Epithelial cell of proximal tubule (primary cell): Measurements from ENCODE around the gene RABEPK. TPM values are rescaled to one million over a fixed set of nuclear protein-coding genes. Genes with fewer than 3 reads are reported as not detected.

Source experiments
- DNase-seq: peaks from one replicate; pipeline ENCODE4 v3.0.0-alpha.2; 2011; ENCODE audit warnings: low read depth
- H3K4me3 ChIP-seq: 2 replicates; pipeline ENCODE4 v1.5.1; 2011; ENCODE audit warnings: low read depth, mild to moderate bottlenecking, low read length
- total RNA-seq: library from RNA; depleted of rRNA; stranded (reverse); fragments of >200 nt; gene quantifications from 2 replicates; pipeline ENCODE4 v1.2.3, GENCODE V29; 2015
- TF ChIP-seq, protein P1 (sequence below): conservative IDR thresholded peaks from 2 replicates; pipeline ENCODE4 v1.5.1; 2012; ENCODE audit warnings: low read depth, mild to moderate bottlenecking, low read length

The RABEPK gene
- total RNA-seq, 1 donor from 2014 or later: 20.3 TPM

DNA sequence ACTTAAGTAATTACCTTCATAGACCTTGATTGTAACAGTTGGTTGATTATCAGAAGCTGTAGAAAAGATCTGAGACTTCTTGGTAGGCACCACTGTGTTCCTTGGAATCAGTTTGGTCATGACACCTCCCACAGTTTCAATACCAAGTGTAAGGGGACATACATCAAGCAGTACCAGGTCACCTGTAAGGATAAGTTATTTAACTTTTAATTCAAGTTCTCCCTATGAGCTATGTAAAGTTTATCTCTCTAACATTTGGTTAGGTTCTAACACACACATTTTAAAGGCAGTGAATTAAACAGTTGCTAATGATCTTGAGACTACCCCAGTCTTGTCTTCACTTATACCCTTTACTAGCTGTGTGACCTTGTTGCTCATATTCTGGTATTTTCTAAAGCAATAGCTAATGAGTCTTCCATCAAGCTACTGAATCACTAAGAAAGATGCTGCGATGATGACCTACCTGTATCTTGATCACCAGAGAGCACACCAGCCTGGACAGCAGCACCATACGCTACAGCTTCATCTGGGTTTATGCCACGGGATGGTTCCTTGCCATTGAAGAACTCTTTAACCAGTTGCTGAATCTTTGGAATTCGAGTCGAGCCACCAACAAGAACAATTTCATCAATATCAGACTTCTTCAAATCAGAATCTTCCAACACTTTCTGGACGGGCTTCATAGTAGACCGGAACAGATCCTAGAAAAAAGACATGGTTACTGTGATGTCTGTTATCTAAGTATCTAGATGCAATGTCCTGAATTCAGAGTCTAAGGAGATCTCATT is 38.0 kb downstream of the RABEPK start:
- no peak for DNase-seq
- peak overlapping the region; percentile 84 for H3K4me3 ChIP-seq
- TF ChIP-seq, protein P1, sequence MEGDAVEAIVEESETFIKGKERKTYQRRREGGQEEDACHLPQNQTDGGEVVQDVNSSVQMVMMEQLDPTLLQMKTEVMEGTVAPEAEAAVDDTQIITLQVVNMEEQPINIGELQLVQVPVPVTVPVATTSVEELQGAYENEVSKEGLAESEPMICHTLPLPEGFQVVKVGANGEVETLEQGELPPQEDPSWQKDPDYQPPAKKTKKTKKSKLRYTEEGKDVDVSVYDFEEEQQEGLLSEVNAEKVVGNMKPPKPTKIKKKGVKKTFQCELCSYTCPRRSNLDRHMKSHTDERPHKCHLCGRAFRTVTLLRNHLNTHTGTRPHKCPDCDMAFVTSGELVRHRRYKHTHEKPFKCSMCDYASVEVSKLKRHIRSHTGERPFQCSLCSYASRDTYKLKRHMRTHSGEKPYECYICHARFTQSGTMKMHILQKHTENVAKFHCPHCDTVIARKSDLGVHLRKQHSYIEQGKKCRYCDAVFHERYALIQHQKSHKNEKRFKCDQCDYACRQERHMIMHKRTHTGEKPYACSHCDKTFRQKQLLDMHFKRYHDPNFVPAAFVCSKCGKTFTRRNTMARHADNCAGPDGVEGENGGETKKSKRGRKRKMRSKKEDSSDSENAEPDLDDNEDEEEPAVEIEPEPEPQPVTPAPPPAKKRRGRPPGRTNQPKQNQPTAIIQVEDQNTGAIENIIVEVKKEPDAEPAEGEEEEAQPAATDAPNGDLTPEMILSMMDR: no peak

DNA sequence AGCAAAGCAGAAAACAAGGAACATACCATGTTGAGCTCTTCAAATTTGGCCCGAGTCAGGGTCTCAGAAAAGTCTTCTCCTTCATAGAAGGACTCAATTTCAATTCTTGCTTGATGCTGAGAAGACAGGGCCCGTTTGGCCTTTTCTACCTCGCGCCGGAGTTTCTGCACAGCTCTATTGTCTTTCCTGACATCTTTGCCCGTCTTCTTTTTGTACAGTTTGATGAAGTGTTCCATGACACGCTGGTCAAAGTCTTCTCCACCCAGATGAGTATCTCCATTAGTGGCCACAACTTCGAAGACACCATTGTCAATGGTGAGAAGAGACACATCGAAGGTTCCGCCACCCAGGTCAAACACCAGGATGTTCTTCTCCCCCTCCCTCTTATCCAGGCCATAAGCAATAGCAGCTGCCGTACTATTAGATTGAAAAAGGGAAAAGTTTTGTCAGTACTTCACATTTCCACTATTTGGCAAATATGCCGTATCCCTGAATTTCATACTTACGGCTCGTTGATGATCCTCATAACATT is 38.6 kb downstream of the RABEPK start:
- H3K4me3 ChIP-seq: peak overlapping the region; percentile 84
- TF ChIP-seq, protein P1: no peak
- DNase-seq: no peak

DNA sequence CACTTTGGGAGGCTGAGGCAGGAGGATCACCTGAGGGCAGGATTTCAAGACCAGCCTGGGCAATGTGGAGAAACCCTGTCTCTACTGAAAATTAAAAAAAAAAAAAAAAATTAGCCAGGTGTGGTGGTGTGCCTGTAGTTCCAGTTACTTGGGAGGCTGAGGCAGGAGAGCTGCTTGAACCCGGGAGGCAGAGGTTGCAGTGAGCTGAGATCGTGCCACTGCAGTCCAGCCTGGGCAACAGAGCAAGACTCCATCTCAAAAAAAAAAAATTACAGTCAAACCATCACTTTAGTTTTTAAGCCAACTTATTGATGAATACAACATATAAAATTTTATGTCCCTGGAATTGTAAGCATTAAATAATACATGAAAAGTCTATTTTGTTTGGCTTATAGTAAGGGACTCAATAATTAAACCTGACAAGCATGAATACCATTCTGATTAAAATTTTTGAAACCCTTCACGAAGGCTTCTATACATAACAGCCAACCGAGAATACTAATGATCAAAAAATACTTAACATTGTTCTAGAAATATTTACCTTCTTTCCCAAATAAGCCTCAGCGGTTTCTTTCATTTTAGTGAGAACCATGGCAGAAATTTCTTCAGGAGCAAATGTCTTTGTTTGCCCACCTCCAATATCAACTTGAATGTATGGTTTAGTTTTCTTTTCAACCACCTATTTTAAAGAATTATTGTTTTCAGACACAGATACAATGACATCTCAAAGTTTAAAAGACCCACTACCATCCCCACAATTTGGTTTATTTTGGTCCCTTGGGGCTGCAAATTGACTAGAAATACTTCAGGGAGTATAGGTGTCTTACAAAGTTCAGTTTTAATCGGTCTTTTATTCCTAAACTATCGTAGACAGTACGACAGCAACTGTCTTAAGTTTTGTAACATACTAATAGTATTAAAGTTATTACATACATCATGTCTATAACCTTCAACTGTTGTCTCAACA is 39.6 kb downstream of the RABEPK start:
- peak overlapping the region; percentile 84 for H3K4me3 ChIP-seq
- TF ChIP-seq, protein P1: no peak
- no peak for DNase-seq

DNA sequence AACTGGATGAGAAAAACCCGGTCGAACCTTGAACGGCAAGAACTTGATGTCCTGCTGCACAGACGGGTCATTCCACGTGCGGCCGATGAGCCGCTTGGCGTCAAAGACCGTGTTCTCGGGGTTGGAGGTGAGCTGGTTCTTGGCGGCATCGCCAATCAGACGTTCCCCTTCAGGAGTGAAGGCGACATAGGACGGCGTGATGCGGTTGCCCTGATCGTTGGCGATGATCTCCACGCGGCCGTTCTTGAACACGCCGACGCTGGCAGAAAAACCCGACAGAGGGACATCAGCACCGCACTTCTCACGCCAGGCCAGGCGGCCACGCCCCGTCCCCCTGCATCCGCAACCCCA is 40.3 kb downstream of the RABEPK start:
- no peak for DNase-seq
- TF ChIP-seq, protein P1: no peak

DNA sequence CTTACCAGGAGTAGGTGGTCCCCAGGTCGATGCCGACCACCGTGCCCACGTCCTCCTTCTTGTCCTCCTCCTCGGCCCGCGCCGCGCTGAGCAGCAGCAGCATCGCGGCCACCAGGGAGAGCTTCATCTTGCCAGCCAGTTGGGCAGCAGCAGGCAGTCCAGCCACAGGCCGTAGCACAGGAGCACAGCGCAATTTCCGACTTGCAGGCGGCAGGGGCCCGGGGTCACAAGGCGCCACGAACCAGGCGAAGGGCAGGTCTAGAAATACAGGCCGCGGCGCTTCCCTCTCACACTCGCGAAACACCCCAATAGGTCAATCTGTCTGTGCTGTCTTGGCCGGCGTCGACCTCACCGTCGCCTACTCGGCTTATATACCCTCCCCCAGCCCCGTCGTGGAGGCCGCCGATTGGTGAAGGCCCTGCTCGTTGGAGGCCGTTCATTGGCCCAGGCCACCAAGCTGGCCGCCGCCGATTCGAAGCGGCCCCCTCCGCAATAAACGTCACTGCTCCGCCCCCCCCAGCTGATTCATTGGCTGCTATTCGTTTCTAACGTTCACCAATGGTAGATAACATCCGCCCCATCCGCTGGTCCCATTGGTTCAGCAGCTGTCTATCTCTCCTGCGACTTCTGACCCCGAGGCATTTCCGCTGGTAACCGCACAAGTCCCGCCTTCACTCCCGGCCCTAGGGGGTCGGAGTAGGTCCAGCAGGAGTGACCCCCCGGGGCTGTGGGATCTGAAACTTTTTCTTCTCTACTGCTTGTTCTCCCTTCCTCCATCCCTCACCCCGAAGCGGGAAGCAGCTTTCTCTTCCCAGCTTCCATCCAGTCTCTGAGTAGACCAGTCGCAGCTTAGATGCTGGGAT is 40.9 kb downstream of the RABEPK start, which contains the start of gene HSPA5:
TSS of gene HSPA5 (minus strand) at position 344 of the 863 bp plus-strand sequence. CDS start at position 127, 217 bp downstream.
- H3K4me3 ChIP-seq: peak within 1 kb of the TSS; percentile 96
- TF ChIP-seq, protein P1: peak; percentile 6
- peak; percentile 95 for DNase-seq

More for the DNA sequence above, 40.3 kb downstream of the RABEPK start:
- H3K4me3 ChIP-seq: peak overlapping the region; percentile 84
